ENCODE measurements around the gene TTYH1. TPM values are rescaled to one million over a fixed set of nuclear protein-coding genes. Genes with fewer than 3 reads are reported as not detected.

Gene TTYH1
- total RNA-seq, 1 donor from 2014 or later = 144 TPM

DNA sequence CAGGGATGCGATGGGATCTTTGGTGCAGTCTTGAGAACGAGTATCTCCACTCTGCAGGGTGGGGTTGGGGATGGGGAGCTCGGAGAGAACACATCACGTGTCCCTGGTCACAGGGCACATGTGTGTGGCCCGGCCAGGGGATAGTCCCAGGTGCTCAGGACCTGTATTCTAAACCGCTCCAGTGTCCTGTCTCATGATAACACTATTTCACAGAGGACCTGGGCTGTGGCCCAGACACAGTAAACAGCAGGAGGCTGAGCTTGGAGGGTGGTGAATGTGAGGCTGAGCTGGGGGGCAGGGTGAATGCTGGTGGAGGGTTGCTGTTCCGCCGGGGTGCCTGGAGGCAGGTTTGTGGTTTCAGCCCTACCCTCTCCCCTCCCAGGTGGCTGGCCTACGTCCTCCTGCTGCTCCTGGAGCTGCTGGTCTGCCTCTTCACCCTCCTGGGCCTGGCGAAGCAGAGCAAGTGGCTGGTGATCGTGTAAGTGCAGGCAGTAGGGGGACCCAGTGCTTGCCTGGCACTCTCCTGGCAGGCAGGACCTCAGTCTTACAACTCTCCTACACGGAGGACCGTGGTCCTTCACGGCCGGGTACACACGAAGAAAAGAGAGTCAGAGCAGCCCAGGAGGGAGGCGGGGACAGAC is 11.1 kb downstream of the TTYH1 start:
- Mint-ChIP-seq H3K4me3 (ENCODE audit: low read depth) (no peak overlapping the region), H3K27me3 (peaks cover 58% of the 10 kb centered on the region), H3K27ac (no peak overlapping the region), H3K36me3 (ENCODE audit: insufficient read depth) (peaks cover 19% of the 10 kb centered on the region), H3K9me3 (ENCODE audit: low read depth) (no peaks in the 10 kb centered on the region), H3K4me1 (ENCODE audit: low read depth) (peaks cover 5% of the 10 kb centered on the region)
- no peak for TF ChIP-seq CTCF (IDR thresholded peaks at IDR 0.05; ENCODE audit: unreplicated experiment)
- DNase-seq (ENCODE audit: low spot score, unreplicated experiment) = no peak

DNA sequence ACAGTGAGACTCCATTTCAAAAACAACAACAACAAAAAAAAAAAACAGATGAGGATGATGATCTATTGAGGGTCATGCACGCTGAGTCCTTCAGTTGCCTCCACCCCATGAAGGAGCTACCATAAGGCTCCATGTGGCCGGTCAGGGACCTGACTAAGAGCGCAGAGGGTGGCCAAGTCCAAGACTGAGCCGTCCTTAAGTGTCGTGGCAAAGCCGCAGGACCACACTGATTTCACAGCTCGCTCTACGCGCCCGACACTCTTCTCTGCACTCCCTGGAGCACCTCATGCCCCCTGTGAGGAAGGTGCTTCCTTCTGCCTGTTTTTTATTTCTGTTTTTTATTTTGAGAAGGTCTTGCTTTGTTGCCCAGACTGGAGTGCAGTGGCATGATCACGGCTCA is 12.3 kb downstream of the TTYH1 start:
- peaks cover 5% of the 10 kb centered on the region for H3K4me1 Mint-ChIP-seq (ENCODE audit: low read depth)

GRCh38 chr19:54428323-54429175 is 13.3 kb downstream of the TTYH1 start:
- TF ChIP-seq CTCF (IDR thresholded peaks at IDR 0.05; ENCODE audit: unreplicated experiment) = no peak
- H3K36me3 Mint-ChIP-seq (ENCODE audit: insufficient read depth) = peaks cover 17% of the 10 kb centered on the region
- H3K4me3 Mint-ChIP-seq (ENCODE audit: low read depth) = no peak overlapping the region
- H3K9me3 Mint-ChIP-seq (ENCODE audit: low read depth) = no peaks in the 10 kb centered on the region
- H3K4me1 Mint-ChIP-seq (ENCODE audit: low read depth) = peaks cover 4% of the 10 kb centered on the region
- H3K27me3 Mint-ChIP-seq = peaks cover 60% of the 10 kb centered on the region
- DNase-seq (ENCODE audit: low spot score, unreplicated experiment) = no peak
- H3K27ac Mint-ChIP-seq = no peak overlapping the region

More for the DNA sequence above, 12.3 kb downstream of the TTYH1 start:
- H3K27me3 Mint-ChIP-seq = peaks cover 66% of the 10 kb centered on the region
- no peak for TF ChIP-seq CTCF (IDR thresholded peaks at IDR 0.05; ENCODE audit: unreplicated experiment)
- DNase-seq (ENCODE audit: low spot score, unreplicated experiment) = no peak
- H3K27ac Mint-ChIP-seq = no peak overlapping the region
- no peak overlapping the region for H3K4me3 Mint-ChIP-seq (ENCODE audit: low read depth)
- no peaks in the 10 kb centered on the region for H3K9me3 Mint-ChIP-seq (ENCODE audit: low read depth)
- peaks cover 22% of the 10 kb centered on the region for H3K36me3 Mint-ChIP-seq (ENCODE audit: insufficient read depth)

DNA sequence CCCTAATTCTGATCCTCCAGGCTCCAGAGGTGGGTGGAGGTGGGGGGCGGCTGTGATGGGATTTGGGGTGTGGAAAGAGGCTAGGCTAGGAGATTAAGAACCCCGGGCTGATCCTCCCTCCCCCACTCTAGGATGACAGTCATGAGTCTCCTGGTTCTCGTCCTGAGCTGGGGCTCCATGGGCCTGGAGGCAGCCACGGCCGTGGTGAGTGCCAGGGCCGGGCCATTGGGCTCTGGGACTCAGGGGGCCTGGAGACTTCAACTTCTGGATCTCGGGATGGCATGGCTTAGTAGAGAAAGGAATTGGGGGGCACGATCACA is 13.9 kb downstream of the TTYH1 start:
- no peak overlapping the region for H3K27ac Mint-ChIP-seq
- DNase-seq (ENCODE audit: low spot score, unreplicated experiment) = no peak
- no peak for TF ChIP-seq CTCF (IDR thresholded peaks at IDR 0.05; ENCODE audit: unreplicated experiment)
- H3K36me3 Mint-ChIP-seq (ENCODE audit: insufficient read depth) = peaks cover 15% of the 10 kb centered on the region
- H3K4me1 Mint-ChIP-seq (ENCODE audit: low read depth) = peaks cover 4% of the 10 kb centered on the region
- H3K9me3 Mint-ChIP-seq (ENCODE audit: low read depth) = no peaks in the 10 kb centered on the region
- H3K27me3 Mint-ChIP-seq = peaks cover 56% of the 10 kb centered on the region
- no peak overlapping the region for H3K4me3 Mint-ChIP-seq (ENCODE audit: low read depth)

DNA sequence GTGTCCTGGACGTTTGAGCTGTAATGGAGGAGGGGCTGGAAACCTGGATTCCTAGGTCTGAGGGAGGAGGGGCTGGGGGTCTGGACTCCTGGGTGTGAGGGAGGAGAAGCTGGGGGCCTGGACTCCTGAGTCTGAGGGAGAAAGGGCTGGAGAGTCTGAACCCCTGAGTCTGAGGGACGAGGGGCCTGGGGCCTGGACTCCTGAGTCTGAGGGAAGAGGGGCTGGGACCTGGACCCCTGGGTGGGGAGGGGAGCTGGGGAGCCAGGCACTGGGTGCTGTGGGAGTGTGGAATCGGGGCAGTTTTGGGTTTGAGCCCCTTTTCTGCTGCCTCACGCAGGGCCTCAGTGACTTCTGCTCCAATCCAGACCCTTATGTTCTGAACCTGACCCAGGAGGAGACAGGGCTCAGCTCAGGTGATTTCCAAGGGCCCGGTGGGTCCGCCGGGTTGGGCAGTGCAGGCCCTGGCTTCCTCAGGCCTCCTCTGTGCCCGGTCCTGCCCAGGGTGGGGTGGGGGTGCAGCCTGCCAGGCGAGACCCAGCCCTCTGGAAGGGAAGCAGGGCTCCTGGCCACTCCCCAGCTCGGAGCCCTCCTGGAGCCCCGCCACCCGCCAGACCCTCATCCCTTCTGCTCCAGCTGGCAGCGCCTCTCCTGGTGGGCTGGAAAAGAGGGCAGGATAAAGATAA is 14.4 kb downstream of the TTYH1 start:
- H3K4me3 Mint-ChIP-seq (ENCODE audit: low read depth) = no peak overlapping the region
- peaks cover 52% of the 10 kb centered on the region for H3K27me3 Mint-ChIP-seq

More for the DNA sequence above, 14.4 kb downstream of the TTYH1 start:
- Mint-ChIP-seq H3K36me3 (ENCODE audit: insufficient read depth) (peaks cover 11% of the 10 kb centered on the region), H3K4me1 (ENCODE audit: low read depth) (peaks cover 4% of the 10 kb centered on the region), H3K27ac (no peak overlapping the region), H3K9me3 (ENCODE audit: low read depth) (no peaks in the 10 kb centered on the region)
- peak; percentile 9 for TF ChIP-seq CTCF (IDR thresholded peaks at IDR 0.05; ENCODE audit: unreplicated experiment)
- DNase-seq (ENCODE audit: low spot score, unreplicated experiment) = no peak
